ENCODE data around the gene MFRP.

MFRP gene

GRCh38 chr11:119336744-119337469 is 9.6 kb downstream of the MFRP start:
- no peak for DNase-seq

DNA sequence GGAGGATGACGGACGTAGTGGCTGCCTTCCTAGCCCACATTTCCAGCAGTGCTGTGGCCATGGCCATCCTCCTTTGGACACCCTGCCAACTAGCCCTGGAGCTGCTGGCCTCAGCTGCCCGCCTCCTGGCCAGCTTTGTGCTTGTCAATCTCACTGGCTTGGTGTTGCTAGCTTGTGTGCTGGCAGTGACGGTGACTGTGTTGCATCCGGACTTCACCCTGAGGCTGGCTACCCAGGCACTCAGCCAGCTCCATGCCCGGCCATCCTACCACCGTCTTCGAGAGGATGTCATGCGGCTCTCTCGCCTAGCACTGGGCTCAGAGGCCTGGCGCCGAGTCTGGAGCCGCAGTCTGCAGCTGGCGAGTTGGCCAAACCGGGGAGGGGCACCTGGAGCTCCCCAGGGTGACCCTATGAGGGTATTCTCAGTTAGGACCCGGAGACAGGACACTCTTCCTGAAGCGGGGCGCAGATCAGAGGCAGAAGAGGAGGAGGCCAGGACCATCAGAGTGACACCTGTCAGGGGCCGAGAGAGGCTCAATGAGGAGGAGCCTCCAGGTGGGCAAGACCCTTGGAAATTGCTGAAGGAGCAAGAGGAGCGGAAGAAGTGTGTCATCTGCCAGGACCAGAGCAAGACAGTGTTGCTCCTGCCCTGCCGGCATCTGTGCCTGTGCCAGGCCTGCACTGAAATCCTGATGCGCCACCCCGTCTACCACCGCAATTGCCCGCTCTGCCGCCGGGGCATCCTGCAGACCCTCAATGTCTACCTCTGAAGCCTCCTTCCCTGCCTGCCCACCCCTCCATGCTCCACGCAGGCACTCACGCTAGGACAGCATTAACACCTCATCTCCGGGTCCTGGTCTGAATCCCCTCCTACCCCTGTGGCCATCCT is 10.6 kb downstream of the MFRP start:
- peak; percentile 53 for DNase-seq

DNA sequence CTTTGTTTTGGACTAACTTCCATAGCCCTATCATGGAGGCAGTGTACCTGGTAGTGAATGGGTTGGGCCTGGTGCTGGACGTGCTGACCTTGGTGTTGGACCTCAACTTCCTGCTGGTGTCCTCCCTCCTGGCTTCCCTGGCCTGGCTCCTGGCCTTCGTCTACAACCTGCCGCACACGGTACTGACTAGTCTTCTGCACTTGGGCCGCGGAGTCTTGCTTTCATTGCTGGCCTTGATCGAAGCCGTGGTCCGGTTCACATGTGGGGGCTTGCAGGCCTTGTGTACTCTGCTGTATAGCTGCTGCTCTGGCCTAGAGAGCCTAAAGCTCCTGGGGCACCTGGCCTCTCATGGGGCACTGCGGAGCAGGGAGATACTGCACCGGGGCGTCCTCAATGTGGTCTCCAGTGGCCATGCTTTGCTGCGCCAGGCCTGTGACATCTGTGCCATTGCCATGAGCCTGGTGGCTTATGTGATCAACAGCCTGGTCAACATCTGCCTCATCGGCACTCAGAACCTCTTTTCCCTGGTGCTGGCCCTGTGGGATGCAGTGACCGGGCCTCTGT is 11.3 kb downstream of the MFRP start:
- no peak for DNase-seq

DNA sequence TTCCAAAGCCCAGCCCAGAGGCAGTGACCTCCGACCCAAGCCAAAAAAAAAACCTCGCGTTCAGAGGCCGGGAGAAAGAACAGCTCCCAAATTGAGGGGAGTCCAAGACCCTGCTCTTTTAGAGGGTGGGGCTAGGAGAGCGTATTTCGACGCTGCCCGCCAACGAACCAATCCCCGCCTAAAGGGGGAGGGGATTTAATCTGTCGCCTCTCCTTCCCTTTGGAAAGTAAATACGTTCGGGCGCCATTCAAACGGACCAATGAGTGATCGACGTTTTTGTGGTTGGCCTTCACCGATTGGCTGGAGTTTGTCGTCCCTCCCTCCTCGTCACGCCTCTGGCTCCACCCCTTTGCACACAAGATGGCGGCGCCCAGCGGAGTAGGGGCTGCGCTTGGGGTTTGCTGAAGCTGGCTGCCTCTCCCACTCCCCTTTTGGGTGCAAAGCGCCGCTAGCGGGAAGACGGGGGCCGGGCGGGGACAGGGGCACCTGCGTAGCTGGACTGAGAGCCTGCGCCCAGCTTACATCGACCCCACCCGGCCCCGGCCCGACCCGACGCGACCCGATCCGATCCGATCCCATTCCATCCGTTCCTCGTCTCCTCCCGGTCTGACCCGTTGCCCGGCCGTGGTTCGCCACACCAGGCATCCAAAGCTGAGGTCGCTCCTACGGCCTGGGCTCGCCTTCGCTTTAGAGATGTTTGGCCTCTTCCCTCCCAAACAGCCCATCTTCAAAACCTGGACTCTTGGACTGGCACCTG is 12.2 kb downstream of the MFRP start, which contains the start of gene RNF26:
RNF26 (plus strand) TSS at position 354 of the 757 bp plus-strand sequence. CDS start 596 bp downstream, outside the sequence.
- peak; percentile 93 for DNase-seq

DNA sequence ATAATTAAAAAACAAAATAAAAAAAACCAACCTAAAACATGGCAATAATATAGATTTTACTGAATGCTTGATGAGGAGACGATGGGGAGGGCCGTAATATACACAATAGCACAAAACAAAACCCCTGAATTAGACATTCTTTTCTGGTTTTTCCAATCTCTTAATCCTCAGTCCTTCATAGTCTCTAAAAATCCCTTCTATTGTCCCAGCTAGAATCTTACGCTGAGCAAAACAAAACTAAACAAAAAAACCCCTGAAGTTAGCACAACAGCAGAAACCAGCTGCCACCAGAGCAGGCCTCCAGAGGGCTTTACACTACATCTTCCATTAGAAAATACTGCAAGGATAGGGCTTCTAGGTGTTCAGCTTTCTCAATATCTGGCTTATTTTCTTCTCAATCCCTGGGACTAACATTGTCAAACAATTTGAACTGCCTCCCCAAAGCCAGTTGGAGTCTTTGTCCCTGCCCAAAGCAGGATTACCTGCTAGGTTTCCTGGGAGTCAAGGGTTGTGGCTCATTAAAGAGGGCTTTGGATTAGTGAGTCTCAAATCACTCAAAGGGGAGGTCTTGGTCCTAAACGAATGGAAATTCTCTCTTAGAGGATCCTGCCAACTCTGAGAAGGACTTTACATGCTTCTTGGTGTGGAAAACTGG is 14.3 kb downstream of the MFRP start:
- no peak for DNase-seq

GRCh38 chr11:119330237-119330636 is 16.3 kb downstream of the MFRP start:
- no peak for DNase-seq

GRCh38 chr11:119329320-119329719 is 17.2 kb downstream of the MFRP start:
- no peak for DNase-seq

DNA sequence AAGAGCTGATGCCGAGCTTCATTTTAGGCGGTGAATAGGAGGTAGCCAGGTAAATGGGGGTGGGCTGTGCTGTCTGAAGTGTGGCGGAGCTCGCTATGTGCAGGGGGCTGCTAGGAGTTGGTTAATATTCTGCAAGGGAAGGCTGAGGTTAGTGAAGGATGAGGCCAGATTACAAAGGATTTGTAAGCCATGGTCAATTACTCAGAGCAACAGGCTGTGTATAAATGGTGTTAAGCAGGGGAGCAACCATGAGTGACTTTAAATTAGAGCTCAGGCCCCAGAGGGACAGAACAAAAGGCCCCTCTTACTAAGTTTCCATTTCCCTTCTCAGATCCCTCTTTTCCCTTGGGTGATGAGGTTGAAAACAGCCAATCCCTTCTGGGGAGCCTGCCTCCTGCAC is 22.3 kb downstream of the MFRP start:
- peak; percentile 37 for DNase-seq

- DNase-seq, result peak; percentile 94
Measured at GRCh38 chr11:119323532-119324033, 22.9 kb downstream of the MFRP start.

DNA sequence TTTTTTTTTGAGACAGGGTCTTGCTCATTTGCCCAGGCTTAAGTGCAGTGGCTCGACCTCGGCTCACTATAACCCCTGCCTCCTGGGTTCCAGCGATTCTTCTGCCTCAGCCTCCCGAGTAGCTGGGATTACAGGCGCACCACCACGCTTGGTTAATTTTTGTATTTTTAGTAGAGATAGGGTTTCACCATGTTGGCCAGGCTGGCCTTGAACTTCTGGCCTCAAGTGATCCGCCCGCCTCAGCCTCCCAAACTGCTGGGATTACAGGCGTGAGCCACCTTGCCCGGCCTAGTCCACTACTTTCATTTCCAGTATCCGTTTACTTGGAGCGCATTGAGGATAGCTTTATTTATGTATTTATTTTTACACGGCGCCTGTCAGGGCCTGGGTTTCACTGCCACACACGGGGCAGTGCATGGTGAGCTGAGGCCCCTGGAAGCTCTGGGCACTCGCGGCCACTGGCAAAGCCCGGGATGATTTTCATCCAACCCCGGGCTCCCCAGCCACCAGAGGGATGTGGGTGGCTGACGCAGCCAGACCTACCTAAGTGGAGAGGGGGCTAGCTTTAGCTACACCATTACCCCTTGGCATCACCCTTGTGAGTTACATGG is 23.5 kb downstream of the MFRP start:
- DNase-seq, result peak; percentile 43

GRCh38 chr11:119322360-119322739 is 24.2 kb downstream of the MFRP start:
- no peak for DNase-seq

- peak; percentile 83 for DNase-seq
Measured at GRCh38 chr11:119320776-119321524, 25.6 kb downstream of the MFRP start.

GRCh38 chr11:119320240-119320775 is 26.2 kb downstream of the MFRP start:
- no peak for DNase-seq

GRCh38 chr11:119319700-119320239 is 26.7 kb downstream of the MFRP start:
- DNase-seq, result no peak

DNA sequence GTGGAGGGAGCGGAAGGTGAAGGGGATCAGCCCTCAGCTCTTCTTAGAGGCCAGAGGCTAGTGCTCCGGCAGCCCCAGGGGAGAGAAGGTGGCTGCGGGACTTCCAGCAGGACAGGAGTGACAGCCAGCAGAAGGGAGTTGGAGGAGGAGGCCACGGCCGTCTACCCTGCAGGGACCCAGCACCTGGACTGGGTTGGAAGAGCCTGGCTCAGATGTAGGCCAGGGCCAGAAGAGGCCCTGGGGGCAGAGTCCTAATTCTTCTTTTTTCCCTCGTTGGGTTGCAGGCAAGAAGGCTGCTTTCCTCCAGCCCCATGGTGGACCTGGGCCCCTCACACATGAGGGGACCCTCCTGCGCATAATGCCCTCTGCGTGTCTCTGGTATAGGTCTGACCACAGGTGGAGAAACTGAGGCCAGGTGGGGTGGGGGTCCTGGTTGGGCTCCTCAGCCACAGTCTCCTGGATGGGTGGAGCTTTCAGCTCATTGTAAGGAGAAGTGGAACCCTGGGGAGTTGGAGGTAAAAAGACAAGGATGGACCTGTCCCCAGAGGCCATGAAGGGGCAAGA is 27.3 kb downstream of the MFRP start:
- no peak for DNase-seq

DNA sequence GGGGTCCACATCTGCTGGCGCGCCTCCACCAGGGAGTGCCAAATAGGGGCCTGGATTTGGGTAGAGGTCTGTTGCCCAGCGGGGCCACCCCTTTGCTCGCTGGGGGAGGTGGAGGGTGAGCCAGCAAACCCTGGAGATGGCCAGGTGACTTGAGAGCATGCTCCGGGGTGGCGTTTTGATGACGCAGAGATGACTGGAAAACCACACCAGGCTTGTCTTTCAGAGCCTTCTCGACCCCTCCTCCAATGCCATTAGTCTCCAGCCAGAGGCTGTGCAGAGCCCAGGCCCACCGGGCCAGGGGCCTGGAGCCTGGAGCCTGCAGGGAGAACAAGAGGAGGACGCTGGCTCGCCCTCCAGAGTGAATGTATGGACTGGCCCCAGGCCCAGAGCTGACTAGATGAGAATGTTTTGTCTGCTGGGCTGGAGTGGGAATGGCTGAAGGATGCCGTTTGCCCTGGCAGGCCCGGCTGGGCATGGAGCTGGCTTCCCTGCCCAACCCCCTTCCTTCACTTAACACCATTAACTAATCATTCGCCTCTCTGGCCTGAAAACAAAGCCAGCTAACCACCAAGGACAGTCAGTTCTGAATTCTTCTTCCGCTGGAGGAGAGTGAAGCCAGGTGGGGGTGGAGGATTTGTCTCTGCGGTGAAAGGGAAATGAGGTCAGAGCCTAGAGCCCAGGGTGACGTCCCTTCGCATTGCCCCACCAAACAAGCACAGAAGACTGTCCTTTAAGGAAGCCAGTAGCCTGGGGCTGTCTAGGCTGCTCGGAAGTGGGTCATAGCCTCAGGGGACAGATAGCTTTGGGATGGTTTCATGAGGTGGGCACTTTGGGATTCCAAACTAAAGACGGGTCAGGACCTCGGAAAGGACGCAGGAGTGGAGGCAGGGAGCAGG is 28.0 kb downstream of the MFRP start:
- no peak for DNase-seq

DNA sequence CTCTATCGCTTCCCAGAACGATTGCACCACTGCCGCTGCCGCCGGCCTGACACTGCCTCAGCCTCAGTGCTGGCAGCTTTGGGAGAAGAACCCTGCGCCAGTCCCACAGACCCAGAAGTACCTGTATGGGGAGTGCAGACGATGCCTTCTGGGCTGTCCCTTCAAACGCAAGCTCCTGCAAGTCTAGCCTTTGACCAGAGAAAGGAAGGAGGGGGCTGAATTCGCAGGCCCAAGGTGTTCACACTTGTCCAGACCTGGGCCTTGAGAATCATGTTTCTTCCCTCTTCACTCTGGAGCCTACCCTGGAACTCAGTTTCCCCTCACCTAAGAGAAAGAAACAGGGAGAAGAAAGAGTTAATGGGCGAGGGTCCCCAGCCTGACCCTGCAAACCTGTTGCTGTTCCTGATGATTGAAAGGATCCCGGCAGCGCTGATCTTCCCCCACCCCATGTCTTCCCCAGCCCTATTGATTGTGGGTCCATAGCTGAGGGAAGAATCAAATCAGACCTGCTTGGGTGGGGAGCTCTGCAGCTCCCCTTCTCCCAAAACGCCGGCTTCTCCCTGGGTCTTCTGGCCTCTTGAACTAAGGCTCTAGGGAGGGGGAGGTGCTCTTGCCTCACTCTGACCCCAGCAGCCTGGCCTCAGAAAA is 28.8 kb downstream of the MFRP start:
- no peak for DNase-seq
